SK-N-MC (cell line): ENCODE data around the gene MRPL10.

Experiments used
- DNase-seq: peaks from one replicate; pipeline ENCODE4 v3.0.0-alpha.2; 2011; ENCODE audit warnings: low read depth, low spot score
- H3K27ac ChIP-seq: fragments of 200-600 bp; sonication (generic); 2 replicates; pipeline ENCODE4 v1.5.1; 2016; ENCODE audit warnings: mixed run types
- H3K36me3 ChIP-seq: fragments of 200-600 bp; sonication (generic); 2 replicates; pipeline ENCODE4 v1.6.1; 2017; ENCODE audit warnings: antibody characterized with exemption, low read length, mixed read lengths; ENCODE audit not compliant: insufficient read depth
- H3K4me3 ChIP-seq: fragments of 200-600 bp; sonication (generic); 2 replicates; pipeline ENCODE4 v1.5.1; 2016
- H3K9ac ChIP-seq: fragments of 200-600 bp; sonication (generic); 2 replicates; pipeline ENCODE4 v1.8.0; 2017; ENCODE audit warnings: mixed run types, mixed read lengths; ENCODE audit not compliant: insufficient read length
- H3K9me3 ChIP-seq: fragments of 200-600 bp; sonication (generic); 2 replicates; pipeline ENCODE4 v1.6.1; 2017; ENCODE audit warnings: low read depth, mild to moderate bottlenecking, antibody characterized with exemption, low read length, moderate library complexity, mixed read lengths
- EZH2 ChIP-seq: fragments of 200-600 bp; sonication (generic); IDR thresholded peaks from one replicate; pipeline ENCODE4 v1.6.1; 2017; ENCODE audit warnings: antibody characterized with exemption
- FOXP2 ChIP-seq: optimal IDR thresholded peaks from 2 replicates; pipeline ENCODE3; 2011; ENCODE audit warnings: mild to moderate bottlenecking, moderate library complexity; ENCODE audit not compliant: insufficient read depth; ENCODE audit errors: extremely low read length, control extremely low read depth
- POLR2AphosphoS5 ChIP-seq: IDR thresholded peaks from 2 replicates; pipeline ENCODE4 v1.6.1; 2012; ENCODE audit warnings: mild to moderate bottlenecking, low read depth, low read length, borderline replicate concordance

The MRPL10 gene

GRCh38 chr17:47797797-47798196, 33.5 kb downstream of the MRPL10 start:
- Histone ChIP-seq H3K4me3 (no peak overlapping the region), H3K9me3 (no peaks in the 10 kb centered on the region), H3K36me3 (no peaks in the 10 kb centered on the region), H3K9ac (no peak overlapping the region), H3K27ac (no peak overlapping the region)
- TF ChIP-seq FOXP2 (no peak), POLR2AphosphoS5 (no peak), EZH2 (no peak)
- no peak for DNase-seq

- Histone ChIP-seq H3K9me3 (no peaks in the 10 kb centered on the region), H3K4me3 (no peak overlapping the region)
- TF ChIP-seq FOXP2: no peak
- no peak for TF ChIP-seq POLR2AphosphoS5
- no peak for TF ChIP-seq EZH2
These were observed 38.4 kb downstream of the MRPL10 start for GRCh38 chr17:47792979-47793378.

GRCh38 chr17:47792457-47792856, 38.9 kb downstream of the MRPL10 start:
- no peak overlapping the region for H3K4me3 ChIP-seq

More at GRCh38 chr17:47792979-47793378, 38.4 kb downstream of the MRPL10 start:
- DNase-seq: no peak
- Histone ChIP-seq H3K9ac (no peak overlapping the region), H3K36me3 (no peaks in the 10 kb centered on the region), H3K27ac (no peak overlapping the region)

GRCh38 chr17:47791025-47791424, 40.3 kb downstream of the MRPL10 start:
- TF ChIP-seq POLR2AphosphoS5 (no peak), FOXP2 (no peak)
- Histone ChIP-seq H3K4me3 (no peak overlapping the region), H3K9ac (no peak overlapping the region), H3K9me3 (no peaks in the 10 kb centered on the region), H3K27ac (no peak overlapping the region), H3K36me3 (no peaks in the 10 kb centered on the region)
- no peak for DNase-seq

More at GRCh38 chr17:47792457-47792856, 38.9 kb downstream of the MRPL10 start:
- no peak overlapping the region for H3K27ac ChIP-seq
- no peaks in the 10 kb centered on the region for H3K36me3 ChIP-seq
- DNase-seq: no peak
- TF ChIP-seq FOXP2 (no peak), EZH2 (peak; percentile 68)
- H3K9ac ChIP-seq: no peak overlapping the region
- H3K9me3 ChIP-seq: no peaks in the 10 kb centered on the region

GRCh38 chr17:47789611-47790561, 41.5 kb downstream of the MRPL10 start:
- DNase-seq: no peak
- no peaks in the 10 kb centered on the region for H3K9me3 ChIP-seq
- no peak overlapping the region for H3K27ac ChIP-seq
- no peak overlapping the region for H3K4me3 ChIP-seq
- no peak overlapping the region for H3K9ac ChIP-seq
- TF ChIP-seq EZH2: peak; percentile 87
- no peak for TF ChIP-seq POLR2AphosphoS5
- H3K36me3 ChIP-seq: no peaks in the 10 kb centered on the region

- no peaks in the 10 kb centered on the region for H3K36me3 ChIP-seq
- no peak for TF ChIP-seq FOXP2
- no peak for TF ChIP-seq POLR2AphosphoS5
- no peak for TF ChIP-seq EZH2
- no peak overlapping the region for H3K4me3 ChIP-seq
- DNase-seq: peak; percentile 14
- no peak overlapping the region for H3K27ac ChIP-seq
- no peaks in the 10 kb centered on the region for H3K9me3 ChIP-seq
- H3K9ac ChIP-seq: no peak overlapping the region
These were observed 45.7 kb downstream of the MRPL10 start for GRCh38 chr17:47785538-47786123.

- DNase-seq: no peak
- Histone ChIP-seq H3K36me3 (no peaks in the 10 kb centered on the region), H3K4me3 (no peak overlapping the region), H3K27ac (no peak overlapping the region), H3K9ac (no peak overlapping the region), H3K9me3 (no peaks in the 10 kb centered on the region)
- TF ChIP-seq POLR2AphosphoS5: no peak
These were observed 49.9 kb downstream of the MRPL10 start for GRCh38 chr17:47781397-47781796.

- DNase-seq: no peak
- H3K9me3 ChIP-seq: no peaks in the 10 kb centered on the region
- H3K9ac ChIP-seq: no peak overlapping the region
- no peak overlapping the region for H3K27ac ChIP-seq
- no peak for TF ChIP-seq POLR2AphosphoS5
- TF ChIP-seq FOXP2: no peak
- TF ChIP-seq EZH2: no peak
- no peaks in the 10 kb centered on the region for H3K36me3 ChIP-seq
- no peak overlapping the region for H3K4me3 ChIP-seq
These were observed 53.1 kb downstream of the MRPL10 start for GRCh38 chr17:47778184-47778635.
